Sciatic nerve (tissue), 2 donors: ENCODE data around the gene TSGA10IP. TPM values are rescaled to one million over a fixed set of nuclear protein-coding genes. Genes with fewer than 3 reads are reported as not detected.

Experiments used
- ATAC-seq: fragments of 200-7000 bp; cut with Tn5 transposase; one replicate; pipeline ENCODE4 v1.9.1; 2020; ENCODE audit warnings: mild to moderate bottlenecking, moderate library complexity
- DNase-seq: peaks from one replicate; pipeline ENCODE4 v3.0.0-alpha.2; 2020; ENCODE audit warnings: low spot score
- intact Hi-C: fragments of 100-400 bp; cut with DNase I; formaldehyde crosslinking; loops from one replicate; pipeline ENCODE4 v1.14.2; 2022
- total RNA-seq: library from RNA; stranded (reverse); fragmentation: NEBNext Ultra II Directional; extraction: Animal tissue kit (Norgen Biotek cat#: 25700); gene quantifications from one replicate; pipeline ENCODE4 v1.2.1, GENCODE V29; 2021
- donor health status: DM: no; HTN: no; CAD: no.
- donor health status: DM: no; HTN: no; CAD: no.

The TSGA10IP gene
- total RNA-seq, 1 donor from 2014 or later = not detected

DNA sequence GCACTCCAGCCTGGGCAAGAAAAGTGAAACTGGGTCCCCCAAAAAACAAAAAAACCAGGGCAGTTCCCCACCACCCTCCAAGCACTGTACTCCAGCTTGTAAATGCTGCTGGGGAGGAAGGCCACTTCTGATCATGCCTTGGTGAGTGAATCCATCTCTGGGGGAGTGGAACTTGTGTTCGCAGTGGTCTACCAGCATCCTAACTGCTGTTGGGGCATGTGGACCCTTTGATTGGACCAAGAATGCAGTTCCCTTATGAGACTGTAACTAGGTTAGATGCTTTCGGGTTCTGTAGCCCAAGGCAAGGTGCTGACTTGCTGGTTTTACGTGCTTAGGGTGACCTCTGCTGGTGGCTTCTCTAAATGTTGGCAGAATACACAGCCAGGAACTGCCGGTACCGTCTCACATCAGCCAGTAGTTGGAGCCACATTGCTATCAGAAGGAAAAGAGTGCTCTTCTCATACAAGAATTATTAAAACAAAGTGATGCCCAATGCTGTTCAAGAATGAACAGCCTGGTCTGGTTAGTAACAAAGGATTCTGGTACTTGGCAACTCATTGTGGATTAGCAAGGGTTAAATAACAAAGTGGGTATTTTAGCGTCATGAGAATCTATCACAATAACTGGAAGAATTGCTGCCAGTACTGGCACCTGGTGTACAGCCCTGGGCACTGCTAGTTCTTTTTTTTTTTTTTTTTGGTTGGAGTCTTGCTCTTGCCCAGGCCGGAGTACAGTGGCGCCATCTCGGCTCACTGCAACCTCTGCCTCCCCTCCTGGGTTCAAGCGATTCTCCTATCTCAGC lies 43.7 kb downstream of the TSGA10IP start:
- DNase-seq (peak; percentile 91), ATAC-seq (peak; percentile 98)
- intact Hi-C loops = loop anchor here (10.0 kb wide), 2 partner anchors 104 to 284 kb away; partner anchors contain the start of gene FIBP

DNA sequence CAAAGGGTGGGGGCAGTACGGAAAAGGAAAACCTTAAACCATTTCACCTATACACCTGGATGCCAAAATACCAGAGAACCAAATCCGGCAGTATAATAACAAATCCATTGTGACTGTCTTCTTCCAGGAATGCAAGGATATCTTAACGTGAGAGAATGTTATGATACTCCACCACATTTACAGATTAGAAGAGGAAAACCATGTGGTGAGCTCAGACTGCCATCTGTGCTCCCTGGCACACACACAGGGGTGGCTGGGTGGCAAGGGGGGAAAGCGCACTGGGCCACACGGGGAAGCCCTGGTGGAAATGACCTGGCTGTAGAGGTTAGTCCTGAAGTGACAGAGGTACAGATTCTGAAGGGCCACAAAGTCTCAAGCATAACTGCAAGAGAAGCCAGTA lies 46.8 kb downstream of the TSGA10IP start:
- intact Hi-C loops = no loop called here
- DNase-seq (no peak), ATAC-seq (no peak)

DNA sequence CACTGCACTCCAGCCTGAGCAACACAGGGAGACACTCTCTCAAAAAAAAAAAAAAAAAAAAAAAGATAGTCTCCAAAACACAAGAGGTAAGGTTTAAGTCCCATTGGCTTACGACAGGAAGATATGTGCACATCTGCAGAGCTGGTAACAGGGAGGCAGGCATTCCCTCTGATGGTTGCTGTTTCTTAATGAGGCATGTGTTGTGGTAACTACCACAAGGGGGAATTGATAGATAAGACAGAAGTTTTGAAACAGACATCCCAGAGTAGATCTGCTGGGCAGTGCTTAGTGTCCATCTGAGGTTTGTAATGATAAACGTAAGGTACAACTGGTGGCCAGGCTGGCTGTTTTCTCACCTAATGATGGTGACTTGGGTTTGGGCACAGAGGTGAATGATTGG lies 52.0 kb downstream of the TSGA10IP start:
- ATAC-seq = no peak
- no peak for DNase-seq
- intact Hi-C loops = no loop called here

DNA sequence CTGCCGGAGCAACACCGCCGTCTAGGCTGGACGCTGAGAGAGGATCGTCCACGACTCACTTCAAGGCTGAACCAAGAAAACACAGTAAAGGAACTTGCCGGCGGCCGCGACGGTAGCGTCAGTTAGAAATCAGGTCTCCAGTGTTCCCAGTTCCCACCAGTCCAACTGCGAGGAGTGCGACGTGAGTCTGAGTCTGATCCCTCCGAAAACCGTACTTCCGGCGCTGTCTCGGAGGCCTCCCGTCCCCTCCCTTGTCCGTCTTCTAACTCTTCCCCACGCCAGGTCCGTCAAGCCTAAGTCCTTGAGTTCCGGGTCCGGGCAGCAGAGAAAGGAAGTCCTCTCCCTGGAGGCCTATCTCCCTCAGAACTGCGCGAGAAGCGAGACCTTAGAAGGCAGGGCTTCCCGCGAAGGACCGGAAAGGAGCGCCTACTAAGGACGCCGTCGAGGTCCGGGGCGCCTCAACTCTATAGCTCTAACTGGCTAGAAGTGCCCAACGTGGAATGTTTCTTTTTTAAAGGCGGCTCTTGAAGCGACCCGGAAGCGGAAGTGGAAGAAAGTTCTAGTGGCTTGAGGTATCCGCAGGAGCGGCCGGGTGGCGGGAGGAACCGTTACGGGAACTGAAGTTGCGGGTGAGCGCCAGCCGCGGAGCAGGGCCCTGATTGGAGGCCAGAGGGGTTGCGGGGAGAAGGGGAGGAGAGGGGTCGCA lies 56.8 kb downstream of the TSGA10IP start, which contains the start of the genes BANF1 and EIF1AD:
Gene BANF1, plus strand, starts transcription at position 562 of the 706 bp plus-strand sequence. CDS start 748 bp downstream, outside the sequence.
Gene EIF1AD, minus strand, starts transcription at position 216 of the 706 bp plus-strand sequence. CDS start 1,768 bp downstream, outside the sequence.
- intact Hi-C loops = no loop called here
- ATAC-seq (peak; percentile 96), DNase-seq (peak; percentile 94)

DNA sequence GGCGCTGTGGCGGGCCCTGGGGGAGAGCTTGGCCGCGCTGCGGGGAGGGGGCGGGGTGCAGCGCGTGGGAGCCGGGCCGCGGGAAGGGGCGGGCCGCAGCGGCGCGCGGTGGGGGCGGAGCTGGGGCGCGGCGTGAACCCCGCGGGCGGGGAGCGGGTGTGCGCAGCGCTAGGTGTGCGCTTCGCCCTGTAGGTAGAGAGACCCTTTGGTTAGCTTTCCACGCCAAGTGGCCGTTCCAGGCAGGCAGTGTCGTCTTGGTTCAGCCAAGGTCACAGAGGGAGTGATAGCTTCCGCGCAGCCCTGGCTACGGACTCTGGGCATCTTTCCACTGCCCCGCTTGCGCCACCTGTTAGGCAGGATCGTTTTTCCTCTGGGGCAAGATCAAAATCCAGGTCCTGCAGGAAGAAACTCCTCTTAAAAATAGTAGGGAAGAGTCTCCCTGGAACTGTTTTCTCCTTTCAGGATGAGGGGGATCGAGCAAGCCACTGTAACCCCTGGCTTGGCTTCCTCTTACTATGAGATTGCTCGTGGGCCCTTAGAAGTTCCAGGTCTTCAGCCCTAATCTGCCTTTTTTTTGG lies 57.5 kb downstream of the TSGA10IP start:
- intact Hi-C loops = no loop called here
- peak; percentile 79 for ATAC-seq
- no peak for DNase-seq

DNA sequence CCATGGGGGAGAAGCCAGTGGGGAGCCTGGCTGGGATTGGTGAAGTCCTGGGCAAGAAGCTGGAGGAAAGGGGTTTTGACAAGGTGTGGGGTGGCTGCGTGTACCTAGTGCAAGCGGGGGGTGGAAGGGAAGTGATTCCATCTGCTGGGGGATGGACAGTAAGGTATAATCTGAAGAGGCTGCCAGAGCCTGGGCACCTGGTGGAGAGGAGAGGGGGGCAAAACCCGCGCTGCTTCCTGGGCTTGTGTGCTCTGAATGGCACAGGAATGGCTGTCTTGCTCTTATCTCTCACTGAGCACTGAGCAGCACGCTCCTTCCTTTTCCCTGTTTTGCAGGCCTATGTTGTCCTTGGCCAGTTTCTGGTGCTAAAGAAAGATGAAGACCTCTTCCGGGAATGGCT lies 58.0 kb downstream of the TSGA10IP start:
- DNase-seq = no peak
- intact Hi-C loops = no loop called here

DNA sequence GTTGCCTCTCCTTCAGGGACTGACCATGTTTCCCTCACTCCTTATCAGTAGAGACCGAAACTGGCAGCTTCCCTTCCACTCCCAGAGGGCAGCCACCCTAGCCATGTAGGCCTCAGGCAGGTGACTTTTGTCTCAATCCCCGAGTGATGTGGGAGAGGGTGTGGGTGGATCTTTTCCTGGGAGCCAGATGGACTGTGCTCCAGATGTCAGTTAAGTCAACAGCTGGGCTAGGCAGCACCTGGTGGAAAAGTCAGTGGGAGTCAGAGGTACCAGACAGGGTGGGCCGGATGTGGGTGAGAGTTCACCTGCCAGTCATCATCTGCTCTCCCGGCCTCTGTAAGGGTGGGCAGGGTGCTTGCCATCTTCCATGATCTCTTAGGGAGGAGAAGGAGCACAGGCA lies 58.9 kb downstream of the TSGA10IP start:
- intact Hi-C loops = no loop called here
- DNase-seq = no peak
- ATAC-seq = no peak

More for the DNA sequence above, 58.0 kb downstream of the TSGA10IP start:
- ATAC-seq = no peak

GRCh38 chr11:66006134-66006890 lies 61.0 kb downstream of the TSGA10IP start:
- ATAC-seq (no peak), DNase-seq (no peak)
- intact Hi-C loops = no loop called here

DNA sequence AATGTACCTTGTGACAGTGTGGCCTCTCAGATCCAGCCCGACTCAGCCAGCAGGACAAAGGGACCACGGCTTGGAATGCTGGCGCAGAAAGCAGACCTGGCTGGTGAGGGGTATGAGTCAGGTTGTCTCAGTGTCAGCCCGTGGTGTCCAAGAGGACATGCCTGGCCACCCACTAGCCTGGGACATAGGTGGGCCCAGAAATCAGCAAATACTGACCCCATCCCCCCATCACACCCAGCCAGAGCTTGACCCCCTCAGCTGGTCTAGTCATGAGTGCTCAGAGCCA lies 61.6 kb downstream of the TSGA10IP start:
- DNase-seq (no peak), ATAC-seq (no peak)
- intact Hi-C loops = no loop called here

DNA sequence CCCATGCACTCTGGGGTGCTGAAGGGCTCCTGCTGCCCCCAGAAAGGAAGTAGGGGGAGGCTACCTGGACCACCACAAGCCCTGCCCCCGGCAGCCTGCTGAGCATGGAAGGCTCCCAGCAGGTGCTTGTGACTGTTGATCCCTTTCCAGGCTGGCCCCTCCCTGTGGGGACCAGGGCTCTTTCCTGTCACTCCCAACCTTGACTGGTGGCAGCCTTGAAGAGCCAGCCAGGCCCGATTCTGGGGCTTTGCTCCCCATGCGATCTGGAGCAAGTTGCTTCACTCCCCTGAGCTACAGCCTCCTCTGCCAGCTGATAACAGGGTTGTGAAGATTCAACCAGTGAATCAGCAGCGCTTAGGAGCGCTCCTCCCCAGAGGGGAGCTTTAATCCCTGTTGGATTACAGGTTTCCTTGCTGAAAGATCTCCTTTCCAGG lies 61.9 kb downstream of the TSGA10IP start:
- intact Hi-C loops = no loop called here
- DNase-seq (no peak), ATAC-seq (no peak)

- ATAC-seq (no peak), DNase-seq (no peak)
- intact Hi-C loops = no loop called here
Observed at GRCh38 chr11:66008095-66008467, 62.8 kb downstream of the TSGA10IP start.

GRCh38 chr11:66008468-66009101 lies 63.3 kb downstream of the TSGA10IP start:
- DNase-seq (no peak), ATAC-seq (no peak)
- intact Hi-C loops = no loop called here

Other genes with a start within 250 kb of the TSGA10IP start
- gene KAT5, start 233.2 kb upstream of the TSGA10IP start, total RNA-seq = 81.5 TPM
- gene RNASEH2C, start 224.7 kb upstream of the TSGA10IP start, total RNA-seq = 42.5 TPM
- gene AP5B1, start 164.5 kb upstream of the TSGA10IP start, total RNA-seq = 12.9 TPM
- gene OVOL1, start 158.4 kb upstream of the TSGA10IP start, total RNA-seq = not detected
- 2.6 TPM for gene SNX32, start 111.5 kb upstream of the TSGA10IP start, total RNA-seq
- gene CFL1, start 87.3 kb upstream of the TSGA10IP start, total RNA-seq = 437 TPM
- 46.9 TPM for gene MUS81, start 85.0 kb upstream of the TSGA10IP start, total RNA-seq
- 88.4 TPM for gene EFEMP2, start 72.7 kb upstream of the TSGA10IP start, total RNA-seq
- 2.5 TPM for gene CTSW, start 65.6 kb upstream of the TSGA10IP start, total RNA-seq
- 37.2 TPM for gene FIBP, start 57.0 kb upstream of the TSGA10IP start, total RNA-seq
- gene CCDC85B, start 54.8 kb upstream of the TSGA10IP start, total RNA-seq = 31.0 TPM
- 5.6 TPM for gene FOSL1, start 45.1 kb upstream of the TSGA10IP start, total RNA-seq
- 42.0 TPM for gene C11orf68, start 26.4 kb upstream of the TSGA10IP start, total RNA-seq
- 69.8 TPM for gene DRAP1, start 26.1 kb upstream of the TSGA10IP start, total RNA-seq
- 51.0 TPM for gene SART1, start 16.3 kb downstream of the TSGA10IP start, total RNA-seq
- 24.7 TPM for gene EIF1AD, start 56.7 kb downstream of the TSGA10IP start, total RNA-seq
- 127 TPM for gene BANF1, start 57.0 kb downstream of the TSGA10IP start, total RNA-seq
- gene CST6, start 66.5 kb downstream of the TSGA10IP start, total RNA-seq = 0.80 TPM
- not detected for gene CATSPER1, start 81.0 kb downstream of the TSGA10IP start, total RNA-seq
- gene GAL3ST3, start 103.7 kb downstream of the TSGA10IP start, total RNA-seq = not detected
- 154 TPM for gene SF3B2, start 106.9 kb downstream of the TSGA10IP start, total RNA-seq
- gene PACS1, start 124.8 kb downstream of the TSGA10IP start, total RNA-seq = 80.3 TPM